KMS-11 (cell line): Measurements from ENCODE around the gene MYO19.

Experiments used
- H2AFZ ChIP-seq: fragments of 200-600 bp; sonication (generic); 2 replicates; pipeline ENCODE4 v1.6.1; 2016; ENCODE audit warnings: antibody characterized with exemption, mixed run types, low read depth
- H3K27ac ChIP-seq: fragments of 200-600 bp; sonication (generic); 2 replicates; pipeline ENCODE4 v1.6.1; 2016; ENCODE audit warnings: mild to moderate bottlenecking, mixed run types
- H3K27me3 ChIP-seq: fragments of 200-600 bp; sonication (generic); 2 replicates; pipeline ENCODE4 v1.6.1; 2017; ENCODE audit warnings: mild to moderate bottlenecking, low read depth, mixed run types, moderate library complexity; ENCODE audit not compliant: insufficient read depth
- H3K36me3 ChIP-seq: fragments of 200-600 bp; sonication (generic); 2 replicates; pipeline ENCODE4 v1.6.1; 2017; ENCODE audit warnings: mild to moderate bottlenecking, mixed run types; ENCODE audit not compliant: insufficient read depth
- H3K4me1 ChIP-seq: fragments of 200-600 bp; sonication (generic); 2 replicates; pipeline ENCODE4 v1.6.1; 2016; ENCODE audit warnings: mild to moderate bottlenecking, low read depth, mixed run types; ENCODE audit not compliant: poor library complexity, severe bottlenecking
- H3K4me2 ChIP-seq: fragments of 200-600 bp; sonication (generic); 2 replicates; pipeline ENCODE4 v1.7.0; 2016; ENCODE audit warnings: mild to moderate bottlenecking, mixed run types
- H3K4me3 ChIP-seq: fragments of 200-600 bp; sonication (generic); IDR thresholded peaks from 2 replicates; pipeline ENCODE4 v1.6.1; 2017; ENCODE audit warnings: low read depth, low read length, mixed read lengths; ENCODE audit not compliant: insufficient read depth
- H3K79me2 ChIP-seq: fragments of 200-600 bp; sonication (generic); 2 replicates; pipeline ENCODE4 v1.6.1; 2016; ENCODE audit warnings: low read depth, mixed run types; ENCODE audit not compliant: insufficient read depth
- H3K9ac ChIP-seq: fragments of 200-600 bp; sonication (generic); 2 replicates; pipeline ENCODE4 v1.6.1; 2016; ENCODE audit warnings: mild to moderate bottlenecking, mixed run types
- H4K20me1 ChIP-seq: fragments of 200-600 bp; sonication (generic); 2 replicates; pipeline ENCODE4 v1.6.1; 2016; ENCODE audit warnings: mild to moderate bottlenecking, mixed run types; ENCODE audit not compliant: insufficient read depth
- TF ChIP-seq, protein P1 (sequence below): fragments of 200-600 bp; sonication (generic); conservative IDR thresholded peaks from 2 replicates; pipeline ENCODE4 v1.6.1; 2017; ENCODE audit warnings: low read depth, mild to moderate bottlenecking, antibody characterized with exemption, low read length, moderate library complexity, mixed read lengths

MYO19 gene

DNA sequence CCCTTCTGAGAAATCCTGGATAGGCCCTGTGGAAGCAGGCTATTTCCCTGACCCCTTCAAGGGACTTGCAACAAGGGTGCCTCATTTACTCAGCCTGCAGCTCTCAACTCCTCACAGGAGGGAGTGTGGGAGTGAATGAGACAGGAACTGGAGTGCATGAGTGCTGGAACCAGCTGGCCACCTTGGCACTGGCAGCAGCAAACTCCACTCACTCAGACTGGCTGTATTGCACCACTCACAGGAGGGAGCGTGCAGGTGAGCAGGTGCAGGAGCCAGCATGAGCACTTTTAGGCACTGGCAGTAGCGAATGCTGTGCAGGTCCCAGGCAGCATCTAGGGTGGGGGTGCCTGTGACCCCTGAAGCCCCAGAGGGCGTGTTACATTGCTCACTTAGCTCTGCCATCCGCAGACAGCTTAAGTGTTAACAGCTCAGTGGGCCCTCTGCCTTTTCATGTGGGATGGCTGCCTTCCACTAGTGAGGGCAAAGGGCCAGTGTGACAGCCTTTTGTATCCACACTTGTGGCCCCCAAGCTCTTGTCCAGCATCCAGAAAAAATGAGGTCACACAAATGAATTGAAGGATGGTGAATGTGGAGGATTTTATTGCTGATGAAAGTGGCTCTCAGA is 59.2 kb downstream of the MYO19 start:
- no peaks in the 10 kb centered on the region for H3K27me3 ChIP-seq
- H3K9ac ChIP-seq = no peak overlapping the region
- H4K20me1 ChIP-seq = no peaks in the 10 kb centered on the region
- no peak overlapping the region for H2AFZ ChIP-seq
- H3K4me1 ChIP-seq = no peaks in the 10 kb centered on the region
- no peaks in the 10 kb centered on the region for H3K36me3 ChIP-seq
- no peak overlapping the region for H3K27ac ChIP-seq
- no peaks in the 10 kb centered on the region for H3K79me2 ChIP-seq
- H3K4me3 ChIP-seq = no peak overlapping the region
- TF ChIP-seq, protein P1, sequence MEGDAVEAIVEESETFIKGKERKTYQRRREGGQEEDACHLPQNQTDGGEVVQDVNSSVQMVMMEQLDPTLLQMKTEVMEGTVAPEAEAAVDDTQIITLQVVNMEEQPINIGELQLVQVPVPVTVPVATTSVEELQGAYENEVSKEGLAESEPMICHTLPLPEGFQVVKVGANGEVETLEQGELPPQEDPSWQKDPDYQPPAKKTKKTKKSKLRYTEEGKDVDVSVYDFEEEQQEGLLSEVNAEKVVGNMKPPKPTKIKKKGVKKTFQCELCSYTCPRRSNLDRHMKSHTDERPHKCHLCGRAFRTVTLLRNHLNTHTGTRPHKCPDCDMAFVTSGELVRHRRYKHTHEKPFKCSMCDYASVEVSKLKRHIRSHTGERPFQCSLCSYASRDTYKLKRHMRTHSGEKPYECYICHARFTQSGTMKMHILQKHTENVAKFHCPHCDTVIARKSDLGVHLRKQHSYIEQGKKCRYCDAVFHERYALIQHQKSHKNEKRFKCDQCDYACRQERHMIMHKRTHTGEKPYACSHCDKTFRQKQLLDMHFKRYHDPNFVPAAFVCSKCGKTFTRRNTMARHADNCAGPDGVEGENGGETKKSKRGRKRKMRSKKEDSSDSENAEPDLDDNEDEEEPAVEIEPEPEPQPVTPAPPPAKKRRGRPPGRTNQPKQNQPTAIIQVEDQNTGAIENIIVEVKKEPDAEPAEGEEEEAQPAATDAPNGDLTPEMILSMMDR = no peak
- no peak overlapping the region for H3K4me2 ChIP-seq

DNA sequence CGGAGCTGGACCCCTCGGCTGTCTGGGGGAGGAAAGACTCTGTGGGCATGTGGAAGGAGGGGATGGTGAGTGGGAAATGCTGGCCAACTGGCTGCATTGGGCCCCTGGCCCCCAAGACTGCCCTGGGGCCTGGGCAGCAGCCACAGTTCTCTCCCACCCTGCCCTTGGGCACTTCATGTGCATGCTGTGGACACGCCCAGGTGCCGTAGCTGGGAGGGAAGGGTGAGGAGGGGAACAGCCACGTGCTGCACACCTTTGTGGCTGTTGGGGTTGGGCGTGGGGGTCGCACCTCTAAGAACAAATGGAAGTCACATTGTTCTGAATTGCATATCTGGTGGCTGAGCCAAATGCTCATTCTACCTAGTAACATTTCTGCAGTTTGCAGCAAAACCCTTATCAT is 60.1 kb downstream of the MYO19 start:
- Histone ChIP-seq H2AFZ (no peak overlapping the region), H3K27me3 (no peaks in the 10 kb centered on the region), H3K4me3 (no peak overlapping the region), H4K20me1 (no peaks in the 10 kb centered on the region), H3K9ac (no peak overlapping the region), H3K4me1 (no peaks in the 10 kb centered on the region), H3K79me2 (no peaks in the 10 kb centered on the region), H3K4me2 (no peak overlapping the region), H3K27ac (no peak overlapping the region), H3K36me3 (no peaks in the 10 kb centered on the region)
- TF ChIP-seq, protein P1 = no peak

DNA sequence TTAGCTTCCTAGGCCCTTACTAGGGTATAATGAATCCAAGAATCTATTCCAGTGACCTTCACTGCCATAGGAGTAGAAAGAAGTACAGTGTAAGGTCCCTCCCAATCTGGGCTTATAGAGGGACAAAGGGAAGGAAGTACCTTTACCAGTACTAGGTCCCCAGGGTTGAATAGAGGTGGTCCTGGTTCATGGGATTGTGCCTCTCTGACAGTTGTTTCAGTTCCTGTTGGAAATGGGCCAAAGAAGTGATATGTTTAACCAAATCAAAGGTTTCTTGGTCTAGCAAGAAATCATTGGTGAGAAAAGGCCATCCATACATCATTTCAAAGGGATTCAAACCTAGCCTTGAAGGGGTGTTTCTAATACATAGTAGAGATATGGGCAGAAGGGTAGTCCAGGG is 64.2 kb downstream of the MYO19 start:
- H3K79me2 ChIP-seq = no peaks in the 10 kb centered on the region
- no peaks in the 10 kb centered on the region for H4K20me1 ChIP-seq
- TF ChIP-seq, protein P1 = no peak
- H3K27me3 ChIP-seq = no peaks in the 10 kb centered on the region; the same call in 1 of the 2 replicates
- no peak overlapping the region for H3K9ac ChIP-seq
- no peak overlapping the region for H3K27ac ChIP-seq
- H3K4me2 ChIP-seq = no peak overlapping the region
- no peak overlapping the region for H3K4me3 ChIP-seq
- H3K4me1 ChIP-seq = no peaks in the 10 kb centered on the region
- H2AFZ ChIP-seq = no peak overlapping the region
- no peaks in the 10 kb centered on the region for H3K36me3 ChIP-seq

DNA sequence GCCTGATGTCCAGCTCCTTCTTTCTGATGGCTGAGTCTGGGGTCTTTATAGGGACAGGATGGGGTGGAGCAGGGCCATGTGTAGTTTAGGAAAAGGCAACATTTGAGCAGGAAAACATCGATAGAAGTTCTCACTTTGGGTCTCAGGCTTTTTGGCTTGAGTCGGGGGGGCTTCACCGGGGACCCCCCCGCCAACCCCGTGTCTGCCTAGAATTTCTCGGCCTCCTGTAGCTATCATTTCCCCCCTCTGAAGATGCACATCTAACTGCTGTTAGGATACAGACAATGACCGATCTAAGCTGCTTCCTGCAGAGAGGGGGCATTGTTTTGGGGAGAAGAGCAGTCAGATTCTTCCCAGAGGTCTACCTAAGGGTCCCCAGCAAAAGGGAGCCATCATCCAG is 64.9 kb downstream of the MYO19 start:
- H2AFZ ChIP-seq = no peak overlapping the region
- H3K4me3 ChIP-seq = no peak overlapping the region
- H3K9ac ChIP-seq = no peak overlapping the region
- H3K36me3 ChIP-seq = no peaks in the 10 kb centered on the region
- no peaks in the 10 kb centered on the region; the same call in 1 of the 2 replicates for H3K27me3 ChIP-seq
- no peak overlapping the region for H3K4me2 ChIP-seq
- TF ChIP-seq, protein P1 = no peak
- no peak overlapping the region for H3K27ac ChIP-seq
- no peaks in the 10 kb centered on the region for H3K4me1 ChIP-seq
- no peaks in the 10 kb centered on the region for H4K20me1 ChIP-seq
- H3K79me2 ChIP-seq = no peaks in the 10 kb centered on the region
